Left renal cortex interstitium (tissue), 4 donors: ENCODE results near the gene POP4. TPM values are rescaled to one million over a fixed set of nuclear protein-coding genes. Genes with fewer than 3 reads are reported as not detected.

Experiments
- DNase-seq, 4 donors: peaks; one replicate each; pipeline ENCODE4 v3.0.0-alpha.2; 2013; ENCODE audit warnings: low read depth in 4 of 4, low spot score in 2 of 4, missing footprints in 1 of 4
- polyA plus RNA-seq, 4 donors: library from polyadenylated mRNA; unstranded; fragments of 120-200 nt; gene quantifications; one replicate each; pipeline ENCODE4 v1.2.1, GENCODE V29; 2013; ENCODE audit not compliant: insufficient read length in 4 of 4

Gene POP4
- polyA plus RNA-seq, 4 donors, result 64.3 to 74.5 (median 68.3) TPM

DNA sequence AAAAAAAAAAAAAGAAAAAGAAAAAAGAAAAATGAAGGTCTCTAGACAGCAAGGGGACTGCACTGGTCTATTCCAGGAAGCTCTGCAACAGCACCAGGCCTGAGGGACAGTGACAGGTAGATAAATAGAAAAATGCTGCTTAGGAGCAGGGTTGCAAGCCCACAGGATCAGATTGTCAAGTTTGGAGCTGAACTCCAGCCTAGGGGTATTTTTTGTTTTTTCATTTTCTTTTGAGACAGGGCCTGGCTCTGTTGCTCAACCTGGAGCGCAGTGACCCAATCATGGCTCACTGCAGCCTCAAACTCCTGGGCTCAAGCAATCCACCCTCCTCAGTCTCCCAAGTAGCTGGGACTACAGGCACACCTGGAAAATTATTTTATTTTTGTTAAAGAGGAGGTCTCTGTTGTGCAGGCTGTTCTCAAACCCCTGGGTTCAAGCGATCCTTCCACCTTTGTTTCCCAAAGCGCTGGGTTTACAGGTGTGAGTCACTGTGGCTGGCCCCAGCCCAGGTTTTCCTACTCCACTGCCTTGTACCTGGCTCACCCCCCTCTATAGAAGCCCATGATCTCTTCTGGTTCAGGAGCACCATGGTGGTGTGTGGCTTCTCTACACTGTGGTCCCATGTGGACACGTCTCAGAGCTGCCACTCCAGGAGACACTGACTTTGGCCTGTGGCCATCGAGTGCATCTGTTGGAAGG, 23.9 kb downstream of the POP4 start:
- DNase-seq, result no peak

DNA sequence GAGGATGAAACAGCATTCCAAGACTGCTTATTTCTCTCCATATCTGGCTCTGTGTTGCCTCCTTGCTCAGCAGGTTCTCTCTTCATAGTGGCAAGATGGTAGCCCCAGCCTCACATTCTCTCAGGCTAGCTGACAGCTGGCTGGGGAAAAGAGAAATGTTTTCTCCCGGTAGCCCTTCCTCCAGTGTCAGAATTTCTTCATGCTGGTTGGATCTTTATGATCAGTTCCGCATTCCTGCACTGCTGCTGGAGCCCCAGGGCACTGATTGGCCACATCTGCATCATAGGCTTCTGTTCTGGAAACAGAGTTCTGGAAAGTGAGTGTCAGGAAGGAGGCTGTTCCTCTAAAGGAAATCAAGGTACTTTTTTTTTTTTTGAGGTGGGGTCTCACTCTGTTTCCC, 24.6 kb downstream of the POP4 start:
- no peak for DNase-seq

DNA sequence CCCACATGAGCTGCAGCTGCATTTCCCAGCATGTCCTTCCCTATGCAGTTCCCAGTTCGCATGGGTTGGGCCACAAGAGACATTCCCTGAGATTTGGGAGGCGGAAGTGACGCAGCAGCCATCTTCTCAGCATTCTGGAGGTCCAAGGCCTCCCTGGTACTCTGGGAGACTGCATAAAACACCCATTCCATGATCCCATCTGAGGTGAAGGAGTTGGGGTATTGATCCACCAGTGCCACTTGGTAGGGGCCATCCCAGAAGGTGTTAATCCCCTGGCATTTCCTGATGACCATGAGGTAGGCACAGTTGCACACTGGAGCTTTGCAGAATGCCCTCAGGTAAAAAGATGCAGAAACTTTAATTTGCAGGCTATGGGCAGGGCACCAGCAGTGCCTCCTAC, 25.4 kb downstream of the POP4 start:
- DNase-seq, result no peak

DNA sequence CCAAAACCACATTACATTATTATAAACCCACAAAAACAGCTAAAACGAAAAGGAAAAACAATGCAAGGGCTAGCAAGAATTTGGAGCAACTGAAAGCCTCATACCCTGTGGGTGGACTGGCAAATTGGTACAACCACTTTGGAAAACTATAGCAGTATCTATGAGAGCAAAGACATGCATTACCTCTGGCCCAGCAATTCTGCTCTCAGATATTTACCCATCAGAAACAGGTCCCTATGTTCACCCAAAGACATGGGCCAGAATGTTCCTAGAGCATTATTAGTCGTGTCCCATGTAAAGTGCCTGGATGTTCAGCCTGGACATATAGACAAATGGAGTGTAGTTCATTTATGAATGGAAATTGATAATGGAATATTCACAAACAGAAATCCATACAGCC, 27.9 kb downstream of the POP4 start:
- DNase-seq, result no peak

DNA sequence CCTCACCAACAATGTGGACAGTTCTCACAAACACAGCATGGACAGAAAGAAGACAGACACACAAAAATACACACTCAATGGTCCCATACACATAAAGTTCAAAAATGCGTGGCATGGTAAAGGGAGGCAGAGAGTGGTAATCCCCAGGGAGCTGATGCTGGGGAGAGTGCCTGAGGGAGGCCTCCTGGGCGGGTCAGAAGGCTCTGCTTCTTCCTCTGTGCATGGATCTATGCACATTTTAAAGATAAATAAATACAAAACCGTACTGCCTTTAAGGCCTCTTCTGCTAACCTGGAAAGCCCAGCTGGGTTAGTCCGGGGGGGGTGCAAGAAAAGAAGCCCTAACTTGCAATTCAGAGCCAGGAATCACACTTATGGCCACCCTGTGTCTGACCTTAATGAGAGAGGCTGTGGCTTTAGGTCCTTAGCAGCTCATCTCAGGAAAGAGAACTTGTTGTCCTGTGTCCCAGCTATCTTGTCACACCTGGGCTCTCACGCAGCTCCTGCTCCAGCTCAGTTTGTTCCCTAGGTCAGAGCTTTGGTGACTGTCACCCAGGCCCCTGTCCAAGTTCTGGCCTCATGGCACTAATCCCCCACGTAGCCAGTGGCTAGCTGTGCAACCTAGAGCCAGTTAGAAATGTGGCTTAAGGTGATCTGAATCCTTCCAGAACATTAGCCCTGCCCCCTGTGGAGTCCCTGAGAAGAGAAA, 28.5 kb downstream of the POP4 start:
- no peak for DNase-seq

DNA sequence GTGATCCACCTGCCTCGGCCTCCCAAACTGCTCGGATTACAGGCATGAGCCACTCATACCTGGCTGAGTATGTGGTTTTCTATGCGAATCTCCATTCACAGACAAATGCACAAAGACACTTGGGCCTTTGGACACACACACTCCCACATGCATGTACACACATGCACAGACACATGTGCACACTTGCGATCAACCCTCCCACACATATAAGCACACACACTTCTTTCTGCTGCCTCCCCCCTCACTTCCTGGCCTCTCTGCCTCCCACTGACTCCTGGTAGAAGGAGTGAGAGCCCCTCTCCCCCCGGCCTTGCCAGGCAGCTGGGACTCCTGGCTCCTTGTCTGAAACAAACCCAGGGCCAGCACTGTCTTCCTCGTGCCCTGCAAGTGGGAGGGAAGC, 29.9 kb downstream of the POP4 start:
- no peak for DNase-seq

DNA sequence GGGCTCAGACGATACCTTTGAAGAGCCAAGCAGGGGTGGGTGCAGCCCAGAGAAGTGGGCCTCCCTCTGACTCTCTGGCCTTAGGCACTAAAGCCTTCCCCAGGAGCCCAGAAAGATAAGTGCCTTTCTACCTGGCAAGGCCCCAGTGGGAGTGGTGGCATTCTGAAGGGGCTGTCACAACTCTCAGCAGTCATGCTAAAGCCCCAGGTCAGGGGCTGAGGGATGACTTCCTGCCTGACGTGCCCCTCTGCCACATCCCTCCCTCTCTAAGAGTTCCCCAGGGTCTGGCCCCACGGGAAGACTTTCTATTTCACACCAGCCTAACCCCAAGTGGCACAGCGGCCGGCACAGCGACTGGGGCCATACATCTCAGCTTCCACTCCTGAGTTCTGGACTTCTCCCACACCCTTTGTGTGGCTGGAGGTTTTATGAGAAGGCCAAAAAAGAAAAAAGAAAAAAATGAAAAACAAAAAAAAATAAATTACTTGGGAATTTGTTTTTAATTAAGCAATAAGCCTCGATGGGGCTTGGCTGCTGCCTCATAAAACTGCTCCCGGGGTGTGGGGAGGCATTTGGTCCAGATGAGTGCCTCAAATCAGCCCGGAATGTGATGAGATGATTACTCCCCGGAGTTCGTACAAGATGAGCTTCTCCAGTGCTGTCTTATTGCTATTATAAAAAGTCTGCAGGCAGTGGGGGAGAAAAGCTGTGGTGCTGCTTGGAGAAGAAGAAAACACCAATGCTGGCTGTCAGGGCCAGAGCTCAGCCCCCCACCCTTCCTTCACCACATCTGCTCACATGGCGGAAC, 30.7 kb downstream of the POP4 start:
- DNase-seq, result no peak

DNA sequence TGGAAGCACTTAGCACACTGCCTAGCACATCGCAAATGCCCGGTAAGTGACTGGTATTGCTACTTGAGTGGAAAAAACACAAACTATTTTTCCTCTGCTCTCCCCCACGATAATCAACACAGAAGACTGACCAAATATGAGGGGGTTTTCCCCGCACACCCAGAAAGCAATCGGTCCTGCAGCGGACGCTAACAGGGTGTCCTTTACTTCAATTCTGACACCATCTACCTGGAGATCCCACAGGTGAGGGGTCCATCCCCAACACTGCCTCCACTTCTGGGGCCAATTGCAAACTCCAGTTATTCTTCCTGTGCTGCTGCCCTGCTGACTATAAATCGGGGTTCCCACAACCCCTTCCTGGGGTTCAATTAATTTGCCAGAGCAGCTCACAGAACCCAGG, 33.0 kb downstream of the POP4 start:
- DNase-seq, result no peak

DNA sequence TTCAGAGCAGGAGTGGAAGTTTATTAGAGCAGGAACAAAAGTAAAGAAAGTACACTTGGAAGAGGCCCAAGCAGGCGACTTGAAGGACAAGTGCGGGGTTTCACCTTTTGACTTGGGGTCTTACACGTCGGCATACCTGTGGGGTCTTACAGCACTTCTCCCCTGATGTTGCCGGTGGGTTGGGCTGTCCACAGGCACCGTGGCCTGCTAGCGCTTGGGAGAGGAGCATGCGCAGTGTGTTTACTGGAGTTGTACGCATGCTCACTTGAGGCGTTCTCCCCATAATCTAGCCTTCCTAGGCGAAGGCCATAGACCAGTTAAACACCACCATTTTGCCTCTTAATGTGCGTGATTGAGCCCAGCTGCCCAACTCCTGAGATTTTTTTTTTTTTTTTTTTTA, 34.1 kb downstream of the POP4 start:
- no peak for DNase-seq

DNA sequence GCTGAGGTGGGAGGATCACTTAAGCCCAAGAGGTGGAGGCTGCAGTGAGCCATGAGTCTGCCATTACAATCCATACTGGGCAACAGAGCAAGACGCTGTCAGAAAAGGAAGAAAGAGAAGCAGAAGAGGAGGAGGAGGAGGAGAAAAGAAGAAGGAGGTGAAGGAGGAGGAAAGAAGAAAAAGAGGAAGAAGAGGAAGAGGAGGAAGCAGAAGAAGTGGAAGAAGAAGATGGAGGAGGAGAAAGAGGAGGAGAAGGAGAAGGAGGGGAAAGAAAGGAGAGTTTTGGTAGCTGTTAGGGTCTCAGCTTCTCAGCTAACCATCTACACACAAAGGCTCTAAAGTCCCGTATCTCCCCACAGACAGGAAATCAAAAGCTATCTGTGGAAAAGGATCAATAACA, 35.5 kb downstream of the POP4 start:
- no peak for DNase-seq

DNA sequence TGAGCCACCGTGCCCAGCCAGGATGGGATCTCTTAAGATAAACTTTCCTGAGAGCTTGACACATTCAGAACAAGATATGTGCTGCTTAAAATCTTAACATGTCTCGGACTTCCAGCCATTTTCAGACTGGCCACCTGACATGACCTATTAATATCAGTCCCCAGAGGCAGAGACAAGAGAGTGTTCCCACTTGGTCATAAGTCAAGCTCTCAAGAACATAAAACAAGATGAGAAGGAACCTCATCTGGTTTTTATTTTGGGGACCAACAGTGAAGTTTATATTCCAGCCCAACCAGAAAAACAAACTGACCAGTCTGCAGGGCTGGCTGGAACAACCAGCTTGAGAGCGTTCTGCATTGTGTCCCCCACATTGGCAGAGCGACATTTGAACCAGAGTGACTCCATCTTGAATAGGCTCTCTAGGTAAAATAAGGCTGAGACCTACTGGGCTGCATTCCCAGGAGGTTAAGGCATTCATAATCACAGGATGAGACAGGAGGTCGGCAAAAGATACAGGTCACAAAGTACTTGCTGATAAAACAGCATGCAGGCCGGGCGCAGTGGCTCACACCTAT, 37.4 kb downstream of the POP4 start:
- no peak for DNase-seq

DNA sequence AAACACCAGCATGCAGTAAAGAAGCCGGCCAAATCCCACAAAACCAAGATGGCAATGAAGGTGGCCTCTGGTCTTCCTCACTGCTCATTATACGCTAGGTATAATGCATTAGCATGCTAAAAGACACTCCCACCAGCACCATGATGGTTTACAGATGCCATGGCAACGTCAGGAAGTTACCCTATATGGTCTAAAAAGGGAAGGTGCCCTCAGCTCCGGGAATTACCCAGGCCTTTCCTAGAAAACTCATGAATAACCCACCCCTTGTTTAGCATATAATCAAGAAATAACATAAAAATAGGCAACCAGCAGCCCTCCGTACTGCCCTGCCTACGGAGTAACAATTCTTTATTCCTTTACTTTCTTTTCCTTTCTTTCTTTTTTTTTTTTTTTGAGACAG, 38.1 kb downstream of the POP4 start:
- no peak for DNase-seq

DNA sequence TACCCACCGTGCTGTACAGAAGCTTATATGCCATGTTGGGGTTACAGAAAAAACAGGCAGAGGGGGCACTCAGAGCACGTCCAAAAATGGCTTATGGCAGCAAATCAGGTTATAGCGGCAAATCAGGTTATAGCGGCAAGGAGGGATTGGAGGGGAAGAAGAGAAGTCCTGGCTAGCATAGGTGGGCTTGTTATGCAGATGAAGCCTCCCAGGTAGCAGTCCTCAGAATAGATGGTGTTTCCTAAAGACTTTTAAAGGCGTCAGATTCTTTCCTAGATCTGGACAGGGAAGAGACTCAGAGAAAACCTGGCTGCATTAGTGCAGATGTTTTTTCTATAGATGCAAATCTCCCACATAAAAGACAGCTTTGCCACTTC, 39.4 kb downstream of the POP4 start:
- no peak for DNase-seq

DNA sequence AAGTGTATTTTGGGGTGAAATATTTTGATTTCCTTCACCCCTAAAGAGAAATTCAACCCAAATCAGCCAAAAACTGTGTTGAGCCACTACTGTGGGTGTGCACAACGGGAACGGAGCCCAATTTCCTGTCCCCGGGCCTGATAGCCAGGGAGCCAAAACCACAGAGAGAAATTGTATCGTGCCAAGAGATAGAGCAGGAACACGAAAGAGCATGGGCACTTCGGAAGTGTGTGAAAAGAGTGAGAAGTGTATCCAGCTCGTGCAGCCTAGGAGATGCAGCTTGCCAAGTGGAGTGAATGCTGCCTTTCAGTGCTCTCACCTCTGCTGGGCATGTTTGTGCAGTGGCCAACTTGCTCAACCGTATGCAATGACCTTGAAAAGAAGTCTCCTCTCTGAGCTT, 39.8 kb downstream of the POP4 start:
- no peak for DNase-seq

DNA sequence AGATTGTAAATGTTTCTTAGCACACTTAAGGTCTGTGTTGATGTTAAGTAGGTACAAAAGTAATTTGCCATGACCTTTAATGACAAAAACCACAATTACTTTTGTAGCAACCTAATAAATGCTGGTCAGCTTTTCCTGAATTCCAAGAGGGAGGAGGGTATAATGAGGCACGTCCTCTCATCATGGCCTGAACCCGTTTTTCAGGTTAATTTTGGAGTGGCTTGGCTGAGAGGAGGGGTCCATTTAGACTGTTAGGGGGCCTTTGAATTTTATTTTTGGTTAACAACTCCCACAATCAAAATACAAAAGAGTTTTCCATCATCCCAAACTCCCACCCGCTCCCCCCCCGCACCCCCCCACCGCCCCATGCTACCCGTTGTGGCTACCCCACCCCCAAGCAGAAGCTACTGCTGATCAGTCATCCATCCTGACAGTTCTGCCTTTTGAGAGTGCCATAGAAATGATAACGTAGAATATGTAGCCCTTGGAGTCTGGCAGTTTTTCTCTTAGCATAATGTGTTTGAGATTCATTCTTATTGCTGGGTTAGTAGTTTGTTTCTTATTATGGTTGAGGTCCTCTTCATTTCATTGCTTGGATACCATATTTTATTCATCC, 44.8 kb downstream of the POP4 start:
- no peak for DNase-seq

DNA sequence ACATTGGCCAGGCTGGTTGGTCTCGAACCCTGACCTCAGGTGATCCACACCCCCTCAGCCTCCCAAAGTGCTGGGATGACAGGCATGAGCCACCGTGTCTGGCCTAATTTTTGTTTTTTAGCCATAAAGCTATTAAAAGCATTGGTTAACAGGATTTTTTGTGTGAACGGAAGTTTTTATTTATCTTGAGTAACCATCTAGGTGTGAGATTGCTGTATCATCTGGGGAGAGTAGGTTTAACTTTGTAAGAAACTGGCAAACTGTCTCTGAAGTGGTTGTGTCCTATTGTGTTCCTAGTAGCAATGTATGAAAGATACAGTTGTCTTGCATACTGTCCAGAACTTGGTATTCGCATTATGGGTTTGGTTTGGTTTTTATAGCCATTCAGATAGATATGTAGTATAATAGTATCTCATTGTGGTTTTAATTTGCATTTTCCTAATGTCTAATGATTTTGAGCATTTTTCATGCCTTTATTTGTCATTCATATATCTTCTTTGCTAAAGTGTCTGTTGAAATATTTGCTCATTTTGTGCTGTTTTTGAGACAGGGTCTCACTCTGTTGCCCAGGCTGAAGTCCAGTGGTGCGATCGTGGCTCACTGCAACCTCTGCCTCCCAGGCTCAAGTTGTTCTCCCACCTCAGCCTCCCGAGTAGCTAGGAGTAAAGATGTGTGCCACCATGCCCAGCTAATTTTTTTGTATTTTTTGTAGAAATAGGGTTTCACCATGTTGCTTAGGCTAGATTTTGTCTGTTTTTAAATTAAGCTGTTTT, 45.7 kb downstream of the POP4 start:
- DNase-seq, result no peak

DNA sequence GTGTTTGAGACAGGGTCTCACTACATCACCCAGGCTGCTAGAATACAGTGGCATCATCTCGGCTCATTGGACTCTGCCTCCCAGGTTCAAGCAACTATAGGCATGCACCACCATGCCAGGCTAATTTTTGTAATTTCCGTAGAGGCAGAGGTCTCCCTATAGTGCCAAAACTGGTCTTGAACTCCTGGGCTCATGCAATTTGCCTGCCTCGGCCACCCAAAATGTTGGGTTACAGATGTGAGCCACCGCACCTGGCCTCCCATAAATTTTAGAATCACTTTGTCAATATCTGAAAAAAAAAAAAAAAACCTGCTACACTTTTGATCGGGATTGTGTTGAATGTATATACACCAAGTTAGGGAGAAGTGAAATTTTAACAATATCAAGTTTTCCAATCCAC, 47.3 kb downstream of the POP4 start:
- DNase-seq, result no peak

DNA sequence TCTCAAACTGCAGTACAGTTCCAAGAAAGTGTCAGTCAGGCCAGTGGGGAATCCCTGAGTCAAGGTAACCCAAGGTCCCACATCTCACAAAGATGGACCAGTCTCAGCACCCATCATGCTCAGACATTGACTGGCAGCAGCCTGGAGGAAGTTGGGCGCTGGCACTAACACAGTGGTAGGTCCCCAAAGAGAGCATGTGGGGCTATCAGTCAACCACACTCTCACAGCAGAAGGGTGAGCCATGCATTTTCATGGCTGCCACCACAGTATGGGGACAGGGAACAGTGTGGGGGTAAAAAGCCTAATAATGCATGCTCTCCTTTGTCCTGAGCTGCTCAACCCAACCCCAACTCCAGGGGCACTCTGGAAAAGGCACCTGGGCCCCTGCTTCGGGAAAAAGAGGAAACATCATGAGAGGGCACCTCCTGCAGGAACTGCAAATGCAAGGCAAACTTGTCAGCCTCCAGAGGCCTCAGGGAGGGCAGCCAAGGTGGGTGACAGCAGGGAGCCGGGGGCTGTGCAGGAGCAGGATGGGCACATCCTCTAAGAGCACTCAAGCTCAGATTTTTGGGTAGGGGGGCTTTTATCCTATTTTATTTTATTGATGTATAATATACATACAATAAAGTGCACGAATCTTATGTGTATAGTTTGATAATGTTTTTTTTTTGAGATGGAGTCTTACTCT, 49.7 kb downstream of the POP4 start:
- no peak for DNase-seq

DNA sequence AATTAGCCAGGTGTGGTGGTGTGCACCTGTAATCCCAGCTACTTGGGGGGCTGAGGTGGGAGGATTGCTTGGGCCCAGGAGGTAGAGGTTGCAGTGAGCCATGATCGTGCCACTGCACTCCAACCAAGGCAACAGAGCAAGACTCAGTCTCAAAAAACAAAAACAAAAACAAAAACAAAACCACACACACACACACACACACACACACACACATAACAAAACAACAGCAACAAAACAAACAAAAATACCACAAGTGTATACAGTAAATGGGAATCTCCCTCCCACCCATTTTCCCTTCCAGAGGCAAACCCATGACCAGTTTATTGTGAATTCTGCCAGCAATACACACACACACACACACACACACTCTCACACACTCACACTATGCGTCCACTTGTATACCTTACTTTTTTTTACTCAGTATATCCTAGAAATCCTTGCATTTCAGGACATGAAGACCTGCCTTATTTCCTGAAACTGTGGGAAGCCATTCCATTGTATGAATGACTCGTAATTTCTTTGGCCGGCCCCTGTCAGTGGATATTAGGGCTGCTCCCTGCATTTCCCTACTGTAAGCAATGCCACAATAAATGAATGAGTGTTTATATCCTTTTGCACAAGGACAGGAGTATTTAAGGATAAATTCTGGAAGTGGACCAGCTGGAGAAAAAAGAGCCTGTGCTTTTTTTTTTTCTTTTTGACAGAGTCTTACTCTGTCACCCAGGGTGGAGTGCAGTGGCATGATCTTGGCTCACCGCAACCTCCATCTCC, 52.3 kb downstream of the POP4 start:
- no peak for DNase-seq
